Measurements from ENCODE around the gene SUN5. TPM values are rescaled to one million over a fixed set of nuclear protein-coding genes. Genes with fewer than 3 reads are reported as not detected.
"Not testable (repeated sequence)": the region's sequence is repeated elsewhere in the genome, so short reads cannot be mapped to it uniquely, and the experiment has no call there.

The SUN5 gene
- total RNA-seq, 3 donors from 2014 or later = not detected

DNA sequence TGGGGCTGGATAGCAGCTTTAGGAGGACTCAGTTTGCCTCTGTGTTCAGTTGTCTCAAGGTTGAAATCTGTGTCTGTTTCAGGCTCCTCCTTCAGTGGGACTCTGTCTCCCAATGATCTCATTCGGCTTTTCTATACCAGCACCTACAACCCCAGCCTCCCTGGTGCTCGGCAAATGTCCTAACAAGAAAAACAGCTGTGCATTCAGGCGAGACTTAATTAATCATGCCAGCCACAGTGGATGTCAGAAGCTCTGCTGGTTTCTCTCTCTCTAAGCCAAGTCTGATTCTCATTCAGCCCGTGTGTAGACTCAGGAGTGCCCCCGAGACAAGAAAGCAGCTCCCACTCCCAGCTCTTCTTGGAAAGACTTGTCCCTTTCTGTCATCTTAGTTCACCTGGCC, 46.8 kb downstream of the SUN5 start:
- Histone ChIP-seq H3K36me3 (no peaks in the 10 kb centered on the region), H3K4me3 (no peak overlapping the region), H3K27me3 (no peaks in the 10 kb centered on the region), H3K9me3 (peaks cover 13 to 23% of the 10 kb centered on the region in 2 donors), H3K27ac (no peak overlapping the region), H3K4me1 (no peaks in the 10 kb centered on the region)
- no peak for DNase-seq (ENCODE audit: low spot score in 2 of 2)
- intact Hi-C loops (cut with DNase I; ENCODE audit: low total_unique reads) = no loop called here
- no peak for TF ChIP-seq POLR2A (IDR thresholded peaks at IDR 0.05)

DNA sequence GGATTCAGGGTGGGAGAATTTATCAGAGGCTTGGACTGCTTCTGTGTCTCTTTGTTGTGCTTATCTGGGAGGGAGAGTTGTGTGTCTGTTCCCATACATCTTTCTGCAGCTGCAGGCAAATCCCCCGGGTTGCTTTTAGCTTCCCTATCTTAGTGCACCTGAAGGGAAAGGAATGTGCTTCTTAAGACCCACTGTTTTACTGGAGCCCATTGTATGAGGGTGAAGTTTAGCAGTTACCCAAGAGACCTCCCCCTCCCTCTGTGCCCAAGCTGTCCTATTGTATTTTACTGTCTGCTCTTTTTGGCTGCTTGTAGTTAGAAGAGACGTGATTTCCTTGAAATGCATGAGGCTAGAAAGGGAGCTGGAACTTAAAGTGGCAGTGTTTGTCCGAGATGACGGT, 53.7 kb downstream of the SUN5 start:
- H3K27me3 ChIP-seq; H3K27ac ChIP-seq; H3K9me3 ChIP-seq; H3K36me3 ChIP-seq; DNase-seq (ENCODE audit: low spot score in 2 of 2); H3K4me1 ChIP-seq; intact Hi-C loops (cut with DNase I; ENCODE audit: low total_unique reads); H3K4me3 ChIP-seq: not testable (repeated sequence)

DNA sequence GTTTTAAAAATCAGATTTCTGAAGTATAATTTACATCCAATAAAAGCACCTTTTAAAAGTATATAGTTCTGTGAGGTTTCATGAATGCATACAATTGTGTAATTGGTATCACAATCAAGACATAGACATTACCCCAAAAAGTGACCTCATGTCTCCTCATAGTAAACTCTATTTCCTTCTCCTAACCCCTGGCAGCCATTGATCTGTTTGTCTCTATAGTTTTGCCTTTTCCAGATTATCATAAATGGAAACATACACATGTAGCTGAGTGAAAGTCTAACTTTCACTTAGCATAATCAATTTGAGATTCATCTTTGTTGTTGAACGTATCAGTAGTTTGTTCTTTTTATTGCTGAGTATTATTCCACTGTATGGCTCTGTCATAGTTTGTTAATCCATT, 57.6 kb downstream of the SUN5 start:
- Histone ChIP-seq H3K27ac (no peak overlapping the region), H3K36me3 (no peaks in the 10 kb centered on the region), H3K9me3 (peaks cover 0 to 10% of the 10 kb centered on the region in 2 donors), H3K4me3 (no peak overlapping the region), H3K27me3 (no peaks in the 10 kb centered on the region), H3K4me1 (no peaks in the 10 kb centered on the region)
- intact Hi-C loops (cut with DNase I; ENCODE audit: low total_unique reads) = no loop called here
- TF ChIP-seq, protein P1, sequence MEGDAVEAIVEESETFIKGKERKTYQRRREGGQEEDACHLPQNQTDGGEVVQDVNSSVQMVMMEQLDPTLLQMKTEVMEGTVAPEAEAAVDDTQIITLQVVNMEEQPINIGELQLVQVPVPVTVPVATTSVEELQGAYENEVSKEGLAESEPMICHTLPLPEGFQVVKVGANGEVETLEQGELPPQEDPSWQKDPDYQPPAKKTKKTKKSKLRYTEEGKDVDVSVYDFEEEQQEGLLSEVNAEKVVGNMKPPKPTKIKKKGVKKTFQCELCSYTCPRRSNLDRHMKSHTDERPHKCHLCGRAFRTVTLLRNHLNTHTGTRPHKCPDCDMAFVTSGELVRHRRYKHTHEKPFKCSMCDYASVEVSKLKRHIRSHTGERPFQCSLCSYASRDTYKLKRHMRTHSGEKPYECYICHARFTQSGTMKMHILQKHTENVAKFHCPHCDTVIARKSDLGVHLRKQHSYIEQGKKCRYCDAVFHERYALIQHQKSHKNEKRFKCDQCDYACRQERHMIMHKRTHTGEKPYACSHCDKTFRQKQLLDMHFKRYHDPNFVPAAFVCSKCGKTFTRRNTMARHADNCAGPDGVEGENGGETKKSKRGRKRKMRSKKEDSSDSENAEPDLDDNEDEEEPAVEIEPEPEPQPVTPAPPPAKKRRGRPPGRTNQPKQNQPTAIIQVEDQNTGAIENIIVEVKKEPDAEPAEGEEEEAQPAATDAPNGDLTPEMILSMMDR (IDR thresholded peaks at IDR 0.05) = no peak
- DNase-seq (ENCODE audit: low spot score in 2 of 2) = no peak

DNA sequence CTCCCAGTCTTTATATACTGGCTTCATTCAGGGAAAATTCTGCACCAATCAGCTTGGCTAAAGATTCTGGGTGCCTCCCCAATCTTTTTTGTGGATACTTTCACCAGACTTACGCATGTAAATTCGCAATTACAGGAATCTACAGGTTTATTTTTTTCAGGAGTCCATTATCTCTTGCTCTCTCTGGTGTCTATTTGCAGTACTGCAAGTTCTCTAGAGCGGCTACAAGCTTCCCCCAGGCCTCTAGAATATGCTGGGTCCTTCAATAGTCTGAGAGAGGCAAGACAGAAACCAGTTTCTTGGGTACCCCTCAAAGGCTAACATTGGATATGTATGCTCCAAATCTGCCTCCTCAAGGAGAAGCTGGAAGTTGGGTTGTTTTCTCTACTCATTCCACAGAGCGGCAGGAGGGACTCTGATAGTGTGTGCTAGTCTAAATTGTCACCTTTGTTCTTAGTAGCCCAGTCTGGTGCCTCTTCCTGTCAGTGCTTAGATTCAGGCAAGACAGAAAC, 58.5 kb downstream of the SUN5 start:
- no peaks in the 10 kb centered on the region for H3K4me1 ChIP-seq
- TF ChIP-seq POLR2A (IDR thresholded peaks at IDR 0.05) = no peak
- TF ChIP-seq, protein P1 (IDR thresholded peaks at IDR 0.05) = no peak
- no peak for TF ChIP-seq POLR2AphosphoS5 (IDR thresholded peaks at IDR 0.05)
- H3K4me3 ChIP-seq = no peak overlapping the region
- DNase-seq (ENCODE audit: low spot score in 2 of 2) = no peak
- peaks cover 3 to 10% of the 10 kb centered on the region in 2 donors for H3K9me3 ChIP-seq
- intact Hi-C loops (cut with DNase I; ENCODE audit: low total_unique reads) = no loop called here
- no peaks in the 10 kb centered on the region for H3K27me3 ChIP-seq
- no peak overlapping the region for H3K27ac ChIP-seq
- no peaks in the 10 kb centered on the region for H3K36me3 ChIP-seq

DNA sequence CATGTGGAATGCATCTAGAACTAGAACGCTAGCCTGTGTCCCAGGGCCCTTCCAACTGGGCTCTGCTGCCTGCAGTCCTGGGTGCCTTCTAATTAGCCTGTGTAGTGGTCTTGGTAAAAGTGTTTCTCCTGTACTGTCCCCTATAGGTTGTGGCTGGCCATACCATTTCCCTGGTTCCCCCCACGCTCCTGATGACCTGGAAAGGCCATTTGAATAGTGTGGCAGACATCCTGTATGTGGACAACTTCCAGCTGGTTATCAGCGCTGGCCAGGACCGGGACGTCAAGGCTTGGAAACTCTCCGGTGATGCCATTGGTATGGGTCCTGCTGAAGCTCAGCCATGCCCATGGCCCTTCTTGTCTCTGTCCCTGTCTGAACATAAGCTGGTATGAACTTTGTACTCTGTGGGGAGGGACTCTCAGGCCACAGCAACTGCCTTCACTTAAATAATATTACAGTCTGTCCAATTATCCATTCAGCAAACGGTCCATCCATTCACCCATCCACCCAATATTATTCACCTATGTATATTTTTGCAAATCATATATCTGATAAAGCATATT, 60.7 kb downstream of the SUN5 start:
- H3K4me1 ChIP-seq = no peaks in the 10 kb centered on the region
- H3K27me3 ChIP-seq = no peaks in the 10 kb centered on the region
- no peaks in the 10 kb centered on the region for H3K36me3 ChIP-seq
- peaks cover 4 to 10% of the 10 kb centered on the region in 2 donors for H3K9me3 ChIP-seq
- H3K4me3 ChIP-seq = no peak overlapping the region
- intact Hi-C loops (cut with DNase I; ENCODE audit: low total_unique reads) = no loop called here
- no peak overlapping the region for H3K27ac ChIP-seq
- TF ChIP-seq POLR2A (IDR thresholded peaks at IDR 0.05) = no peak
- TF ChIP-seq, protein P1 (IDR thresholded peaks at IDR 0.05) = no peak
- no peak for TF ChIP-seq POLR2AphosphoS5 (IDR thresholded peaks at IDR 0.05)
- no peak for DNase-seq (ENCODE audit: low spot score in 2 of 2)

DNA sequence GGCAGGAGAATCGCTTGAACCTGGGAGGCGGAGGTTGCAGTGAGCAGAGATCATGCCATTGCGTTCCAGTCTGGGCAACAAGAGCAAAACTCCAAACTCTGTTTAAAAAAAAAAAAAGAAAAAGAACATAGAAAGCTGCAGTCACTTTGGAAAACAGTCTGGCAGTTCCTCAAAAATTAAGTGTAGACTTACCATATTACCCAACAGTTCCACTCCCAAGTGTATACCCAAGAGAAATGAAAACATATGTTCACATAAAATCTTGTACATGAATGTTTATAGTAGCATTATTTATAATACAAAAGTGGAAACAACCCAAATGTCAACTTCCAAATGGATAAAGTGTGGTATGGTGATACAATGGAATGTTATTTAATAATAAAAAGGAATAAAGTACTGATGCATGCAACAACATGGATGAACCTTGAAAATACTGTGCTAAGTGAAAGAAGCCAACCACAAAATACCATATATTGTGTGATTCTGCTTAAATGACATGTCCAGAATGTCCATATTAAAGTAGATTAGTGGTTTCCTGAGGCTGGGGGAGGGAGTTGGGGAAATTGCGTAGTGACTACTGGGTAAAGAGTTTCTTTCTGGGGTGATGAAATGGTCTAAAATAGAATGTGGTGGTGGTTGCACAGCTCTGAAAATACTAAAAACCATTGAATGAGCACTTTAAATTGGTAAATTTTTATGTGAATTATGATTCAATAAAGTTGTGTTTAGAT, 62.9 kb downstream of the SUN5 start:
- intact Hi-C loops (cut with DNase I; ENCODE audit: low total_unique reads) = no loop called here
- TF ChIP-seq POLR2AphosphoS5 (IDR thresholded peaks at IDR 0.05) = no peak
- no peak for TF ChIP-seq POLR2A (IDR thresholded peaks at IDR 0.05)
- TF ChIP-seq, protein P1 (IDR thresholded peaks at IDR 0.05) = no peak
- Histone ChIP-seq H3K27ac (no peak overlapping the region), H3K4me1 (no peaks in the 10 kb centered on the region), H3K4me3 (no peak overlapping the region), H3K36me3 (no peaks in the 10 kb centered on the region), H3K27me3 (no peaks in the 10 kb centered on the region), H3K9me3 (peaks cover 4 to 10% of the 10 kb centered on the region in 2 donors)
- DNase-seq (ENCODE audit: low spot score in 2 of 2) = no peak

Measured in breast epithelium (tissue), 4 donors.